Measurements from ENCODE around the gene ST3GAL2.

DNA sequence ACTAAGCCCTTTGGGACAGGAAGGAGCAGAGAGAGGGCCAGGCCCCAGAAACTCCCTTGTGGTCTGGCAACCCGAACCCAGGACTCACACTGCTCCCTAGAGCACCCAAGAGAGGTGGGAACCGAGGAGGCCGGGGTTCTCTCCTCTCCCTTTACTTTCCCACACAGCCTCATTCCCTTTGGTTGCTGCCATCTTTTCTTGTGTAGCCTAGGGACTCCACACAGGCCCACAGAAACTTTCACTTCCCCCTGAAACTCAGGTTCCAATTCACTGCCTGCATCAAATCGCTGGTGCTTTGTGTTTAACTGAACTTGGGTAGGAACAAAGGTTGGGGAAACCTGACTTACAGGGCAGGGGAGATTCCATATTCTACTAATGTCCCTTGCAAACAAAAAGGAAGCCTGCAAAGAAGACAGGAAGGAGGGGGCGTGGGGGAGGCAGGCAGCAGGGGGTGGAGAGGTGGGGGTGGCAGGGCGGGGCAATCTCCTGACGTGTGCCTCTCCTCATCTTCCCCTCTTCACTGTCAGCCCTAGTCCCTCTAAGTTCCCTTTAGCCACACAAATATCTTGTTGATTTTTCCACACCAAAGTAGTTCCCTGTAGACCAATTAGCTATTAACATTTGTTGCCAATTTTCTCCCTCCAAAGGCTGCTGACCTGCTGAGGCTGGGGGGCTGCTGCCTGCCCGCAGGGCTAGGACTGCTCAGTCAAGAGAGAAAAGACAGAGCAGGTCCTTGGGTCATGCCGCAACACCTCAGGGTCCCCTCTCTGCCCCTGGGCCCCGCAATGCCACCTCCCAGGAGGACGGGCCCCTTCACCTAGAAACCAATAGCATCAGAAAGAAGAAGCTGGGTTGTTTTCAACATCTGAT lies 8.0 kb downstream of the ST3GAL2 start:
- TF ChIP-seq, protein P1, sequence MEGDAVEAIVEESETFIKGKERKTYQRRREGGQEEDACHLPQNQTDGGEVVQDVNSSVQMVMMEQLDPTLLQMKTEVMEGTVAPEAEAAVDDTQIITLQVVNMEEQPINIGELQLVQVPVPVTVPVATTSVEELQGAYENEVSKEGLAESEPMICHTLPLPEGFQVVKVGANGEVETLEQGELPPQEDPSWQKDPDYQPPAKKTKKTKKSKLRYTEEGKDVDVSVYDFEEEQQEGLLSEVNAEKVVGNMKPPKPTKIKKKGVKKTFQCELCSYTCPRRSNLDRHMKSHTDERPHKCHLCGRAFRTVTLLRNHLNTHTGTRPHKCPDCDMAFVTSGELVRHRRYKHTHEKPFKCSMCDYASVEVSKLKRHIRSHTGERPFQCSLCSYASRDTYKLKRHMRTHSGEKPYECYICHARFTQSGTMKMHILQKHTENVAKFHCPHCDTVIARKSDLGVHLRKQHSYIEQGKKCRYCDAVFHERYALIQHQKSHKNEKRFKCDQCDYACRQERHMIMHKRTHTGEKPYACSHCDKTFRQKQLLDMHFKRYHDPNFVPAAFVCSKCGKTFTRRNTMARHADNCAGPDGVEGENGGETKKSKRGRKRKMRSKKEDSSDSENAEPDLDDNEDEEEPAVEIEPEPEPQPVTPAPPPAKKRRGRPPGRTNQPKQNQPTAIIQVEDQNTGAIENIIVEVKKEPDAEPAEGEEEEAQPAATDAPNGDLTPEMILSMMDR (IDR thresholded peaks at IDR 0.05) = no peak
- TF ChIP-seq POLR2A (IDR thresholded peaks at IDR 0.05) = no peak
- TF ChIP-seq EP300 (IDR thresholded peaks at IDR 0.05) = no peak

Data from ovary (tissue), 3 donors.